GM12878 (cell line): Measurements from ENCODE around the gene TROAP. TPM values are rescaled to one million over a fixed set of nuclear protein-coding genes. Genes with fewer than 3 reads are reported as not detected.

Experiments used
- ATAC-seq: fragments of 200-7000 bp; cut with Tn5 transposase; 3 replicates; pipeline ENCODE4 v1.9.1; 2020; ENCODE audit warnings: mild to moderate bottlenecking, moderate library complexity
- BruUV-seq: library from RNA; stranded (reverse); fragments of 400-500 nt; replicated peaks from 2 replicates; lab custom pipeline; 2021; lab: Mats Ljungman, UMichigan
- CTCF ChIA-PET: fragments of 300-600 bp; sonication (Branson Sonifier 250); formaldehyde crosslinking; extraction: SDS; loops from one replicate; lab custom pipeline; 2021; ENCODE audit warnings: inconsistent platforms; lab: Yijun Ruan, JAX
- POLR2A ChIA-PET: fragments of 350-600 bp; formaldehyde crosslinking; extraction: SDS; loops from one replicate; lab custom pipeline; 2021; ENCODE audit warnings: inconsistent platforms; lab: Charles Lee
- RAD21 ChIA-PET: fragments of 300-600 bp; sonication (Branson Sonifier 250); formaldehyde crosslinking; loops from one replicate; lab custom pipeline; 2023; ENCODE audit warnings: antibody characterized with exemption; ENCODE audit not compliant: unreplicated experiment; lab: Charles Lee
- SMC1A ChIA-PET: fragments of 300-600 bp; sonication (Branson Sonifier 250); formaldehyde crosslinking; loops from one replicate; lab custom pipeline; 2023; ENCODE audit not compliant: unreplicated experiment, uncharacterized antibody; lab: Charles Lee
- DNase-seq: peaks from one replicate; pipeline ENCODE4 v3.0.0-alpha.2; 2011; ENCODE audit warnings: low read depth, low spot score
- FAIRE-seq: peaks from 3 replicates; lab custom pipeline; 2011; peaks lifted over from hg19 to GRCh38; lab: Jason Lieb, UNC
- H2AFZ ChIP-seq: 2 replicates; pipeline ENCODE4 v1.6.0; 2011; ENCODE audit warnings: low read depth, low read length, control low read depth; ENCODE audit not compliant: control insufficient read depth
- H3K27ac ChIP-seq: 2 replicates; pipeline ENCODE4 v1.5.1; 2011; ENCODE audit warnings: control low read depth; ENCODE audit not compliant: control insufficient read depth, insufficient read depth
- H3K27me3 ChIP-seq, 2 experiments: replicated peaks in 1 of 2; 2 replicates each; pipeline versions ENCODE4 v1.6.0 to v1.6.1; 2011; ENCODE audit warnings: low read length in 1 of 2; ENCODE audit not compliant: control insufficient read depth in 2 of 2, insufficient read depth in 2 of 2
- H3K36me3 ChIP-seq, 2 experiments: 2 replicates each; pipeline ENCODE4 v1.5.1; 2011; ENCODE audit warnings: low read length in 1 of 2; ENCODE audit not compliant: control insufficient read depth in 2 of 2, insufficient read depth in 2 of 2
- H3K4me1 ChIP-seq: 2 replicates; pipeline ENCODE4 v1.6.1; 2011; ENCODE audit warnings: mild to moderate bottlenecking, low read length, moderate library complexity, mixed read lengths; ENCODE audit not compliant: control insufficient read depth, insufficient read depth
- H3K4me2 ChIP-seq: 2 replicates; pipeline ENCODE4 v1.6.0; 2011; ENCODE audit warnings: control low read depth; ENCODE audit not compliant: control insufficient read depth, insufficient read depth
- H3K4me3 ChIP-seq: fragments of 200-600 bp; sonication (generic); 2 replicates; pipeline ENCODE4 v1.5.1; 2016
- H3K79me2 ChIP-seq: 2 replicates; pipeline ENCODE4 v1.6.0; 2011; ENCODE audit warnings: low read length; ENCODE audit not compliant: control insufficient read depth, insufficient read depth
- H3K9ac ChIP-seq: 2 replicates; pipeline ENCODE4 v1.8.0; 2011; ENCODE audit warnings: low read length, control low read depth, mixed read lengths; ENCODE audit not compliant: control insufficient read depth, insufficient read depth
- H3K9me3 ChIP-seq: replicated peaks from 3 replicates; pipeline ENCODE4 v1.5.1; 2011; ENCODE audit warnings: mild to moderate bottlenecking, low read length; ENCODE audit not compliant: control insufficient read depth, insufficient read depth
- H4K20me1 ChIP-seq: 2 replicates; pipeline ENCODE4 v1.6.0; 2011; ENCODE audit not compliant: control insufficient read depth, insufficient read depth
- BMI1 ChIP-seq: fragments of 450-650 bp; IDR thresholded peaks from 2 replicates; pipeline ENCODE4 v1.6.1; 2016; ENCODE audit warnings: mild to moderate bottlenecking, moderate library complexity, borderline replicate concordance
- CHD2 ChIP-seq: IDR thresholded peaks from 2 replicates; pipeline ENCODE4 v1.6.1; 2011; ENCODE audit warnings: low read depth, low read length, improper control_type of control experiment, borderline replicate concordance
- CREM ChIP-seq: IDR thresholded peaks from 2 replicates; pipeline ENCODE4 v1.6.1; 2014; ENCODE audit warnings: antibody characterized with exemption, low read depth
- DPF2 ChIP-seq: fragments of 450-650 bp; IDR thresholded peaks from 2 replicates; pipeline ENCODE4 v1.6.1; 2017; ENCODE audit warnings: mild to moderate bottlenecking
- E2F4 ChIP-seq: IDR thresholded peaks from 2 replicates; pipeline ENCODE4 v1.6.1; 2012; ENCODE audit warnings: low read depth, low read length, improper control_type of control experiment
- EED ChIP-seq: sonication (generic); IDR thresholded peaks from 2 replicates; pipeline ENCODE4 v1.6.1; 2016; ENCODE audit warnings: antibody characterized with exemption, low read depth
- JUND ChIP-seq: IDR thresholded peaks from 2 replicates; pipeline ENCODE4 v1.6.1; 2012; ENCODE audit warnings: low read depth, mild to moderate bottlenecking, low read length, improper control_type of control experiment, moderate library complexity
- KAT2A ChIP-seq: conservative IDR thresholded peaks from 2 replicates; pipeline ENCODE4 v1.6.1; 2011; ENCODE audit warnings: low read depth, low read length; ENCODE audit not compliant: control insufficient read depth
- MYC ChIP-seq: IDR thresholded peaks from 2 replicates; pipeline ENCODE4 v1.6.1; 2011; ENCODE audit warnings: mild to moderate bottlenecking, low read length, moderate library complexity, inconsistent platforms; ENCODE audit not compliant: insufficient read depth, insufficient replicate concordance, insufficient read length, severe bottlenecking
- NFYA ChIP-seq: IDR thresholded peaks from 2 replicates; pipeline ENCODE4 v1.6.1; 2011; ENCODE audit warnings: low read depth, mild to moderate bottlenecking, low read length, improper control_type of control experiment, borderline replicate concordance
- RELA ChIP-seq: fragments of 450-650 bp; IDR thresholded peaks from 2 replicates; pipeline ENCODE4 v1.8.0; 2014; ENCODE audit warnings: borderline replicate concordance; ENCODE audit not compliant: partially characterized antibody
- RELB ChIP-seq: fragments of 450-650 bp; IDR thresholded peaks from 2 replicates; pipeline ENCODE4 v1.6.1; 2017; ENCODE audit warnings: low read depth, mild to moderate bottlenecking, moderate library complexity
- RUNX3 ChIP-seq: IDR thresholded peaks from 2 replicates; pipeline ENCODE4 v1.6.1; 2012; ENCODE audit warnings: low read length, inconsistent platforms
- SMAD1 ChIP-seq: fragments of 450-650 bp; IDR thresholded peaks from 2 replicates; pipeline ENCODE4 v1.6.1; 2018; ENCODE audit warnings: mild to moderate bottlenecking, low read depth; ENCODE audit not compliant: partially characterized antibody
- SMARCA5 ChIP-seq: fragments of 450-650 bp; IDR thresholded peaks from 2 replicates; pipeline ENCODE4 v1.6.1; 2017; ENCODE audit warnings: mild to moderate bottlenecking
- SREBF2 ChIP-seq: IDR thresholded peaks from 2 replicates; pipeline ENCODE4 v1.6.1; 2012; ENCODE audit warnings: mild to moderate bottlenecking, low read length
- SRF ChIP-seq, 2 experiments: IDR thresholded peaks; 2 replicates each; pipeline ENCODE4 v1.6.1; 2011; ENCODE audit warnings: low read depth in 2 of 2, low read length in 2 of 2, mild to moderate bottlenecking in 1 of 2, moderate library complexity in 1 of 2
- whole genome bisulfite sequencing: methylation state at CpG from one replicate; pipeline ENCODE4 v1.1.6; 2016; ENCODE audit warnings: low lambda C conversion rate; ENCODE audit not compliant: insufficient replicate concordance, insufficient coverage; ENCODE audit errors: missing lambda C conversion rate; 5-methylcytosine and 5-hydroxymethylcytosine counted together
- in situ Hi-C: fragments of 300-500 bp; cut with MboI; formaldehyde crosslinking; loops from 9 replicates; pipeline ENCODE4 v1.14.3; 2018; ENCODE audit warnings: mixed read lengths
- intact Hi-C: fragments of 100-400 bp; cut with micrococcal nuclease; formaldehyde crosslinking; loops from one replicate; pipeline ENCODE4 v1.14.2; 2022; ENCODE audit not compliant: unreplicated experiment
- polyA plus RNA-seq, 11 experiments: library from polyadenylated mRNA; depleted of rRNA in 4 of 11; unstranded in 6 of 11; stranded (reverse) in 5 of 11; fragments of >200 nt; fragmentation: Nextera tagmentation in 4 of 11; fragmentation: Illumina TruSeq in 1 of 11; extraction: Ambion mirVana in 4 of 11; extraction: Trizol in 1 of 11; gene quantifications; 1 replicate in 1 of 11; 2 replicates in 10 of 11; pipeline versions ENCODE4 v1.2.1 to v1.2.3, GENCODE V29; 2011 to 2016; ENCODE audit warnings: inconsistent platforms in 2 of 11, missing spikeins in 2 of 11, low read depth in 1 of 11
- total RNA-seq, 4 experiments: library from RNA; depleted of rRNA in 3 of 4; stranded (reverse); fragments of >200 nt in 3 of 4; fragmentation: Illumina TruSeq in 1 of 4; extraction: Trizol in 1 of 4; gene quantifications; 2 replicates each; pipeline versions ENCODE4 v1.2.1 to v1.2.3, GENCODE V29; 2013 to 2021

TROAP gene
- total and polyA plus RNA-seq, 10 of the 15 experiments (the other 5 are each of a cell fraction or from before 2014, with no cell fraction given) = 26.8 to 93.7 (median 52.6) TPM

- TF ChIP-seq SMARCA5 (peak; percentile 69; the same call in 1 of the 2 replicates), DPF2 (peak; percentile 75), SMAD1 (no peak), NFYA (no peak), SREBF2 (no peak), E2F4 (peak; percentile 55; the same call in 1 of the 2 replicates), EED (0 out of 2 replicates have a peak, but pooled peaks have one; percentile 4), RUNX3 (no peak)
Measured at GRCh38 chr12:49366652-49367380, 43.8 kb downstream of the TROAP start (continued).

- Histone ChIP-seq H3K27me3 (no peaks in the 10 kb centered on the region), H2AFZ (peak within 1 kb of the TSS; percentile 96), H3K4me2 (peak within 1 kb of the TSS; percentile 97), H4K20me1 (no peaks in the 10 kb centered on the region), H3K4me3 (peak within 1 kb of the TSS; percentile 89), H3K4me1 (peaks cover 16% of the 10 kb centered on the region), H3K9ac (peak within 1 kb of the TSS; percentile 97), H3K9me3 (no peaks in the 10 kb centered on the region), H3K36me3 (peaks cover 0 to 5% of the 10 kb centered on the region in 2 experiments; a peak in 1 of 4 replicates), H3K27ac (peak within 1 kb of the TSS; percentile 97), H3K79me2 (peaks cover 67% of the 10 kb centered on the region)
- ChIA-PET RAD21 (interaction anchor here (0.7 to 5.5 kb wide), 29 partner anchors 8 to 337 kb away, joined by 3 to 33 read pairs (median 4); partner anchors contain the start of genes TROAP and TUBA1B), SMC1A (interaction anchor here (1.0 to 25.7 kb wide), 7 partner anchors 8 to 146 kb away, joined by 3 to 740 read pairs (median 6); no protein-coding TSS in a partner anchor), CTCF (interaction anchor here (0.6 to 18.7 kb wide), 19 partner anchors 8 to 382 kb away, joined by 3 to 712 read pairs (median 3); partner anchors contain the start of gene DNAJC22), POLR2A (interaction anchor here (0.6 to 3.3 kb wide), 23 partner anchors 9 to 1262 kb away, joined by 3 to 30 read pairs (median 4); partner anchors contain the start of genes DNAJC22, PRPF40B, TMBIM6 and TROAP)
- 1% methylated on average over 33 of the region's 52 CpGs for WGBS
- DNase-seq = no peak
- in situ Hi-C loops = no loop called here
- intact Hi-C loops = loop anchor here (2.0 to 5.0 kb wide), 3 partner anchors 61 to 340 kb away; partner anchors contain the start of gene FMNL3
- peak; percentile 12 for ATAC-seq
- TSS peak; percentile 69 for BruUV-seq
- peak; percentile 31 for FAIRE-seq
- TF ChIP-seq BMI1 (no peak), KAT2A (no peak), JUND (no peak), MYC (no peak), CHD2 (peak; percentile 69; the same call in 1 of the 2 replicates), EED (0 out of 2 replicates have a peak, but pooled peaks have one; percentile 39), RELB (0 out of 2 replicates have a peak, but pooled peaks have one; percentile 41), CREM (no peak), RELA (peak; percentile 12), SMARCA5 (no peak), SRF (IDR thresholded peaks at IDR 0.05; ENCODE audit: low read depth in 2 of 2, low read length in 2 of 2) (0 out of 4 replicates have a peak, but pooled peaks of 1 of the 2 experiments have one; percentile 19)
Measured at GRCh38 chr12:49367381-49368239, 44.6 kb downstream of the TROAP start, which contains the start of gene SPATS2. TSS of gene SPATS2 (plus strand) at chr12:49367462. CDS start at chr12:49461013, 93,551 bp downstream.
